C4-2B (cell line): ENCODE data around the gene STX12.

Source experiments
- H3K27ac ChIP-seq: fragments of 450-650 bp; 2 replicates; pipeline ENCODE4 v1.5.1; 2017
- ZFX ChIP-seq: fragments of 450-650 bp; IDR thresholded peaks from 2 replicates; pipeline ENCODE4 v1.6.1; 2017
- TF ChIP-seq, protein P1 (sequence below): fragments of 450-650 bp; conservative IDR thresholded peaks from 2 replicates; pipeline ENCODE4 v1.5.1; 2017; ENCODE audit warnings: mild to moderate bottlenecking

STX12 gene

DNA sequence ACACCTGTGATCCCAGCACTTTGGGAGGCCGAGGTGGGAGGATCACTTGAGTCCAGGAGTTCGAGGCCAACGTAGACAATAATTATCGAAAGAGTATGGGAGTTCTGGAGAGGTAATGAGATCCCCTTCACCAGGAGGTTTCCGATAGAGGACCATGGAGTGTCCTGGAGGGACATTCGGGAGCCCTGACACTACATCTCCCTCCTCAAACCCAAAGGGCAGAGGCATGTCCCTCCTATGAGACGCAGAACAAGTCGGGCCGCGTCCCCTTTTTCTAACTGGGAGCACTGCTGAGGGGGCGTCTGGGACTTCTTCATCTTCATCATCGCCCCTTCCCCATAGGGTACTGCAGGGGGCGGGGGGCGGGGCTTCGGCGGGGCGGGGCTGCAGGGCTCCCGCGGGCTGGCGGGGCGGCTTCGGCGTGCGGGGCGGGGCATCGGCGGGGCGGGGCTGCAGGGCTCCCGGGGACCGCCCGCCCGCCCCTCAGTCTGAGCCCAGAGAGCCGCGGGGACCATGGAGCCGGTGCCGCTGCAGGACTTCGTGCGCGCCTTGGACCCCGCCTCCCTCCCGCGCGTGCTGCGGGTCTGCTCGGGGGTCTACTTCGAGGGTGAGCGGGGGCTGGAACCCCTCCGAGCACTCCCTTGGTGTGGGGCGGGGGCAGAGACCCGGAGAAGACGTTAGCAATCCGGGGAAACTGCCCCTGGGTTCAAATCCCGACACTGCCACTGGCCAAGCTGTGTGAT lies 99.2 kb downstream of the STX12 start, which contains the start of gene THEMIS2:
TSS of gene THEMIS2 (plus strand) at position 486 of the 743 bp plus-strand sequence. CDS start at position 514, 28 bp downstream.
- no peak within 1 kb of the TSS for H3K27ac ChIP-seq
- TF ChIP-seq ZFX: no peak
- TF ChIP-seq, protein P1, sequence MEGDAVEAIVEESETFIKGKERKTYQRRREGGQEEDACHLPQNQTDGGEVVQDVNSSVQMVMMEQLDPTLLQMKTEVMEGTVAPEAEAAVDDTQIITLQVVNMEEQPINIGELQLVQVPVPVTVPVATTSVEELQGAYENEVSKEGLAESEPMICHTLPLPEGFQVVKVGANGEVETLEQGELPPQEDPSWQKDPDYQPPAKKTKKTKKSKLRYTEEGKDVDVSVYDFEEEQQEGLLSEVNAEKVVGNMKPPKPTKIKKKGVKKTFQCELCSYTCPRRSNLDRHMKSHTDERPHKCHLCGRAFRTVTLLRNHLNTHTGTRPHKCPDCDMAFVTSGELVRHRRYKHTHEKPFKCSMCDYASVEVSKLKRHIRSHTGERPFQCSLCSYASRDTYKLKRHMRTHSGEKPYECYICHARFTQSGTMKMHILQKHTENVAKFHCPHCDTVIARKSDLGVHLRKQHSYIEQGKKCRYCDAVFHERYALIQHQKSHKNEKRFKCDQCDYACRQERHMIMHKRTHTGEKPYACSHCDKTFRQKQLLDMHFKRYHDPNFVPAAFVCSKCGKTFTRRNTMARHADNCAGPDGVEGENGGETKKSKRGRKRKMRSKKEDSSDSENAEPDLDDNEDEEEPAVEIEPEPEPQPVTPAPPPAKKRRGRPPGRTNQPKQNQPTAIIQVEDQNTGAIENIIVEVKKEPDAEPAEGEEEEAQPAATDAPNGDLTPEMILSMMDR: no peak

DNA sequence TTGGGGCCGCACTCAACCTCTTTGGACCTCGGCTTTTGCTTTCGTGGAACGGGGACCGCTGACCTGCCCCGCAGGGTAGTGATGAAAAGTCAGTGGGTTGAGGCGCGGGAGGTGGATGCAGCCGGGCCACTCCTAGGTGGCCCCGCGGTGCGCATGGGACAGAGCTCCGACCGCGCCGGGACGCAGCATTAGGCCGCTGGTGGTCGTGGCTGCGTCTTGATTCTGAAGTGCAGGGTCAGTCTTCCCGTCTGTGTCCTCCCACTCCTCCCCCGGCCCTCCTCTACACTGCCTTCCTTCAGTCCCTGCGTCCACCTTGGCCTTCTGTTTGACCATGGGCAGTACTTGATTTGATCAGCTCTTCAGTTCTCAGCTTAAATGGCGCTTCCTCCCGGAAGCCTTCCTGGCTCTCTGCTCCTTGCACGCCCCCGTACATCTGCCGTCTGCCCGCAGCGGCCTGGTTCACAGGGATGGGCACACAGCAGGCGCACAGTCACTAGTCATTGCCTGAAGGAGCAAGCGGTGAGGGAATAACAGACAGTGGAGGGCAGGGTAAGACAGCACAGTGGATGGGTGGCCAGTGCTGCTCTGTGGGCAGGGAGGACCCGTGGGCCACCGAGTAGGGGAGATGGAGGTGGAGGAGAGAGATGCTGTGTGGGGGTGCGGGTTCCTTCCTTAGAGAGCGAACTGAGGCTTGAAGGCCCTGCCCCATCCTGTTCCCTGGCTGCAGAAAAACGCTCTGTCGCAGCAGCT lies 100.0 kb downstream of the STX12 start:
- H3K27ac ChIP-seq: no peak overlapping the region
- TF ChIP-seq, protein P1: no peak
- no peak for TF ChIP-seq ZFX

DNA sequence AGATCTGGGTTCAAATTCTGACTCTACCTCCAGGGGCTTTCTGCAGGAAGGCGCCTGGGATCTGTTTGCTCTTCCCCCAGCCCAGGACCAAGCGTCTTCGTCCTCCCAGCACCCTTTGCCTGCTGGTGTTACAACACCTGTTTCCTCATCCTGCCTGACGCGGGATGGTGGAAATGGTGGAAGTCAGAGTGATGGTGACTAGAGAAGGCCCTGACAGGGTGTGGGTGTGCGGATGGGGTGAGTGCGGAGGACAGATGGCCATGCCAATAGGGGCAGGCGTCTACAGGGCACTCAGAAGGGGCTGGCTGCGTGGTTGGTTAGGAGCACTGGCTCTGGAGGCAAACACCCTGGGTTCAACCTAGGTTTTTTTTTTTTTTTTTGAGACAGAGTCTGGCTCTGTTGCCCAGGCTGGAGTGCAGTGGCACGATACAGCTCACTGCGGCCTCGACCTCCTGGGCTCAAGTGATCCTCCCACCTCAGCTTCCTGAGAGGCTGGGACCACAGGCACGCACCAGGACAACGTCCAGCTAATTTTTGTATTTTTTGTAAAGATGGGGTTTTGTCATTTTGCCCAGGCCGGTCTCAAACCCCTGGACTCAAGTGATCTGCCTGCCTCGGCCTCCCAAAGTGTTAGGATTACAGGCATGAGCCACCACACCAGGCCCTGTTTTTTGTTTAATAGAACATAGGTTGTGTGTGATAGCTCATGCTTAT lies 100.8 kb downstream of the STX12 start:
- no peak for TF ChIP-seq ZFX
- H3K27ac ChIP-seq: no peak overlapping the region
